Kasumi-1 (cell line): ENCODE data around the gene SFRP5.
A peak's percentile ranks its signal among the peaks of the same experiment; 100 is the strongest.

ENCODE experiments used
- DNase-seq, 2 experiments: peaks; one replicate each; lab custom pipeline; 2025; lab: John Stamatoyannopoulos, UW

Gene SFRP5

GRCh38 chr10:97736403-97736901 is 35.3 kb downstream of the SFRP5 start:
- DNase-seq, result peak; percentile 94 to 95

DNA sequence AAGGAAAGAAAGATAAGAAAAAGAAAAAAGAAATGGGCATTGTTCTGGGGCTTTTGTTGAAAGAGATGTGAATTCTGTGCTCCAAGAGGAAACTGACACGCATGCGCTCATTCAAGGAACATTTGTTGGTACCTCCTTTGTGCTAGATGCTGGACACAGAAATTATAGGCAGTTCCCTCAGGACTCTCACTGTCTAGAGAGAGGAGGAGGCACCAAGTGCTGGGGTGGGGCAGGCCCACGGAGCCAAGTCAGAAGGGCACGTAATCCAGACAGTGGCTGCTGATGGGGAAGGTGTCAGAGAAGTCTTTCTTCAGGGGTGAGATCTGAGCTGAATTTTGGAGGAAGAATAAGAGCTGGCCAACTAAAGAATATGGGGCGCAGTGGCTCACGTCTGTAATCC is 37.8 kb downstream of the SFRP5 start:
- DNase-seq, result no peak

DNA sequence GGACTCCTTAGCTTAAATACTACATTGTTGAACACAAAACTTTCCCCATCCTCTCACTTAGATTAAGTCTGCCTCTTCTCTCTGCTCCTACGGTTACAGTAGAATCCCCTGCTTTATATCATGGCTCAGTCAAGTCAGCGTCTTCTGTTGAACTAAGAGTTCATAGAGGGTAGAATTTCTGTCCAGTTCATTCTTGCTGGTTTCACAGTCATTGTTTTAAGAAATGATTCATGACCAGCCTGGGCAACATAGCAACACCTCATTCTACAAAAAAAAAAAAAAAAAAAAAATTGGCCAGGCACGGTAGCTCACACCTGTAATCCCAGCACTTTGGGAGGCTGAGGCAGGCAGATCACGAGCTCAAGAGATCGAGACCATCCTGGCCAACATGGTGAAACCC is 38.5 kb downstream of the SFRP5 start:
- DNase-seq, result no peak

GRCh38 chr10:97732052-97732359 is 39.8 kb downstream of the SFRP5 start:
- no peak for DNase-seq

DNA sequence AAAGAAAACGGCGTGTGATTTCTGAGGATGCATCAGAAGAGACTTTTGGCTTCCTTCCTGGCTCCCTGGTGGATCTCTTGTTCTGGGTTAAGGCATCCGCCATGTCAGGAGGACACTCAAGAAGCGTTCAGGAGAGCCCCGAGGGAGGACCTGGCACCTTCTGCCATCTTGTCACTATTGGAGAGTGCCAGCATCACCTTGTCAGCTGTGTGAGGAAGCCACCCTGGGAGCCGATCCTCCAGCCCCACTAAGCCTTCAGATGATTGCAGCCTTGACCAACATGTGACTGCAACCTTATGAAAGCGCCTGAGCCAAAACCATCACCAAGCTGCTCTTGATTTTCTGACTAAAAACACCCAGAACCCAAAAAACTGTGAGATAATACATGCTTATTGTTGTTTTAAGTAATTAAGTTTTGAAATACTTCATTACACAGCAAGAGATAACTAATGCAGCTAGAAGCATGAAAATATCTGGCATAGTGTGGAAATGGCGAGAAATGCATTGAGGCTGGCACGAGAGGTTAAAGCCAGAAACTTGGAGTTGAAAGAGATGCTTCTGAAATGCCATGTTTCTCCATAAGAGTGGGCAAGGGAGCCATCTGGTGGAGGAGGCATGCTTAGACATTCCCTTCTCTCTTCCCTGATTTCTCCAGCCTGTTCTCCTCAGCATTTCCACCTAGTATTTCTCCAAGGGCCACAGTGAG is 40.3 kb downstream of the SFRP5 start:
- peak; percentile 87 to 94 for DNase-seq

- no peak for DNase-seq
Measured at GRCh38 chr10:97729014-97729413, 42.8 kb downstream of the SFRP5 start.

GRCh38 chr10:97726636-97727178 is 45.1 kb downstream of the SFRP5 start:
- DNase-seq, result no peak

DNA sequence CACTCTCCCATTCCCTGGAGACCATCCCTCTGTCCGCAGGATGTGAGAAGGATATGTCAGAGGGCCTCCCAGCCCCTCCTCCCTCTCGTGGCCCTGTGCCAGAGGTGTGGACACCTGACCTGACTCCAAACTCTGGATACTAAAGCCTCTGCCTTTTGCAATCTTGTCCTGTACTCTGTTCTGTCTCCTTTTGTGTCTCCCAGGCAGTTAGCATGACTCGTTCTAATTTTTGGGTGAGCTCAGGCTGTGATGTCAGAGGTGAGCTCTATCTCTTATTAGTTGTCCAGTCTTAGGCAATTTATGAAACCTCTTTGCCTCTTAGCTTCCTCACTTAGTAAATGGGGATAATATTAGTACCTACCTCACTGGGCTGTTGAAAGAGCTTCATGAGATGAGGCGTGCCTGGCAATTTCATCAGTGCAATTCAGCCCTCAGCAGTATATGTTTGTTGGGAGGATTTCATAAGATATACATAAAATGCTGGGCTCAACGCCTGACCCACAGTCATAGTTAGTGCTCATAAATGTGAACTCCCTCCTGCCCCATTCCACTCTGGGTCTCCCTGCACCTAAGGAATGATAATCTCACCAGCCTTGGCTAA is 47.4 kb downstream of the SFRP5 start:
- no peak for DNase-seq

DNA sequence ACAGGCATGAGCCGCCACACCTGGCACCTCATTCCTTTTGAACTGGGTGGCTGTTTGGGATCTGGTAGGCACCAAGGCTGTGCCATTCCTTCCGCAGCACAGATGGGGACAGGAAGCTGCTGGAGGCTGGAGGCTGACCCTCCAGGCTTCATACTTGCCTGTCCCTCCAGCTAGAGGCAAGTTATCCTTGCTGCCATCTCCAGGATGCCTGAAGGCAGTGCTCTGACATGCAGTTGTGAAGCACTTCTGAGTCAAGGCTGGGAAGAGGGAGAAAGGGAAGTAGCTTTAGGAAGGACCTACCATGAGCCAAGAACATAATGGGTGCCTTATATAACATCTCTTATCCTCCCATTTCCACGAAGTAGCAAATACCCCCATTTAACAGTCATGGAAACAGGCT is 48.8 kb downstream of the SFRP5 start:
- no peak for DNase-seq

- DNase-seq, result no peak
Measured at GRCh38 chr10:97721871-97722780, 49.7 kb downstream of the SFRP5 start.

DNA sequence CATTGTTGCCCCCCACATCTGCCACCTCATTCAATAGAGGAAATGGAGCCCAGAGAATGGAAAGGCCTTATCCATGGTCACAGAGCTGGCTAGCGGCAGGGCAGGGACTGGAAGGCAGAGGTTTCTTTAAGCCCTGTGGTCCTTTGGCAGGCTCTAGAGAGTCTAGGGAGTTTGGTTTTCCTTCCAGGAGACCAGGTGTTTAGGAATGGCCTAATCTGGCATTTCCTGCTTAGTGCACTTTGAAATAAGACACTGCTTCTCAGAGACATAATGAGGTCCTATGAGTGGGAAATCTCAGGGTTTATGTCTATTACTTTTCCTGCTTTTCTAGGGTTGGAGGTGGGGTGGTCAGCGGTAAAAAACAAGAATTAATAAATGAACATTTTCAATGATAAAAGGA is 52.2 kb downstream of the SFRP5 start:
- no peak for DNase-seq

- DNase-seq, result no peak
Measured at GRCh38 chr10:97718659-97719142, 53.1 kb downstream of the SFRP5 start.

DNA sequence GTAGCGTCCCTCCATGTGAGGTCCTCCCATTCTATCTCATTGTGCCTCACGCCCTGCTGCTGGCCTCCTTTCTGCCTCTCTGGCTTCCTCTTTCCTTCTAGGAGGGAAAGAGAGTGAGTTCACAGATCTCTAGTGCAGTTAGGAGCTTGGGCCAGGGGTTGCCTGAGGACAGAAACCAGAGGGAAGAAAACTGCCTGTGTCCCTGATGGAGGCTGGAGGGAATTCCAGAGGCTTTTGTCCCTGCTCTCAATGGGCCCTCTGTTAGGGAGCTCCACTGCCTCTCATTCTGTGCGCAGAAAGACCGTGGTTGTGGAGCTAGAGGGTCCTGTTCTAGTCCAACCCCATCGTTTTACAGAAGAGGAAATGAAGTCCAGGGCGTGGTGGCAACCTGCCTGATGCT is 53.6 kb downstream of the SFRP5 start:
- peak; percentile 55 to 65 for DNase-seq

GRCh38 chr10:97717627-97718026 is 54.2 kb downstream of the SFRP5 start:
- no peak for DNase-seq
